ENCODE data around the gene GNPTG.

DNA sequence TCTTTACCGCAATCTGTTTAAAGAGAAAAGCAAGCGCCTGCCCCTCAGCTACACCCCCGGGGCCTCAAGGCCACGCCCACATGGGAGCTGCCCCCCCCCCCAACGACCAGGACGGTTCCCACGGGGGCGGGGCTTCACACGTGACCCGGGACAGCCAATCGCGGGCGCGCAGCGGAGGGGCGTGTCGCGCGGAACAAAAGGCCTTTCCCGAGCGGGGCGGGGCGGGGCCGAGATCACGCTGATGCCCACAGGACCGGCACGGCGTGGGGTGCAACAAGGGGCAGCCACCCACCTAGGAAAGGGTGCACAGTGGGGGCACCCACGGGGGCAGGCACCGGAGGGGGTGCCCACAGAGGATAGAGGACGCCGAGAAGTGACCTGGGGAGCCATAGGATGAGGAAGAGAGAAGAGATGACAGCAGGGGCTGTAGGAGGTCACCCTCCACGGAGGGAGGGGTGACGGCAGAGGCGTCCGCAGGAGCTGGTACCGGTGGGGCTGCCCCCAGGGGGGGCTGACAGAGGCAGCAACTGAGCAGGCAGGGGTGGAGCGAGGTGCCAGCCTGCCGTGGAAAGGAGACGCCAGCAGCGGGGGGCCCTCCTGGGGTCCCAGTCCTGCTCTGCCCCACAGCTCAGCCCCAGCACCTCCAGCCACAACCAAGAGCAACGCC is 56.6 kb downstream of the GNPTG start:
- TF ChIP-seq, protein P1, sequence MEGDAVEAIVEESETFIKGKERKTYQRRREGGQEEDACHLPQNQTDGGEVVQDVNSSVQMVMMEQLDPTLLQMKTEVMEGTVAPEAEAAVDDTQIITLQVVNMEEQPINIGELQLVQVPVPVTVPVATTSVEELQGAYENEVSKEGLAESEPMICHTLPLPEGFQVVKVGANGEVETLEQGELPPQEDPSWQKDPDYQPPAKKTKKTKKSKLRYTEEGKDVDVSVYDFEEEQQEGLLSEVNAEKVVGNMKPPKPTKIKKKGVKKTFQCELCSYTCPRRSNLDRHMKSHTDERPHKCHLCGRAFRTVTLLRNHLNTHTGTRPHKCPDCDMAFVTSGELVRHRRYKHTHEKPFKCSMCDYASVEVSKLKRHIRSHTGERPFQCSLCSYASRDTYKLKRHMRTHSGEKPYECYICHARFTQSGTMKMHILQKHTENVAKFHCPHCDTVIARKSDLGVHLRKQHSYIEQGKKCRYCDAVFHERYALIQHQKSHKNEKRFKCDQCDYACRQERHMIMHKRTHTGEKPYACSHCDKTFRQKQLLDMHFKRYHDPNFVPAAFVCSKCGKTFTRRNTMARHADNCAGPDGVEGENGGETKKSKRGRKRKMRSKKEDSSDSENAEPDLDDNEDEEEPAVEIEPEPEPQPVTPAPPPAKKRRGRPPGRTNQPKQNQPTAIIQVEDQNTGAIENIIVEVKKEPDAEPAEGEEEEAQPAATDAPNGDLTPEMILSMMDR (IDR thresholded peaks at IDR 0.05), result no peak
- TF ChIP-seq POLR2A (IDR thresholded peaks at IDR 0.05), result no peak
